ENCODE data around the gene COQ3. TPM values are rescaled to one million over a fixed set of nuclear protein-coding genes. Genes with fewer than 3 reads are reported as not detected.

The COQ3 gene
- total and polyA plus RNA-seq, 2 of the 8 experiments (the other 6 are each of a cell fraction or from before 2014, with no cell fraction given), result 8.4 to 16.2 TPM

Other genes with a start within 250 kb of the COQ3 start
- 25.6 and 29.8 TPM in 2 replicates for gene FAXC, start 44.5 kb downstream of the COQ3 start, total RNA-seq (2021; fragmentation: NEBNext Ultra II Directional; extraction: Animal tissue kit (Norgen Biotek cat#: 25700))
- 13.6 and 23.2 TPM in 2 replicates for gene FAXC, start 44.5 kb downstream of the COQ3 start, polyA plus RNA-seq (2011; rRNA removed)
- 122 and 134 TPM in 2 replicates for gene PNISR, start 31.1 kb upstream of the COQ3 start, total RNA-seq (2021; fragmentation: NEBNext Ultra II Directional; extraction: Animal tissue kit (Norgen Biotek cat#: 25700))
- 40.2 and 41.1 TPM in 2 replicates for gene PNISR, start 31.1 kb upstream of the COQ3 start, polyA plus RNA-seq (2011; rRNA removed)
- gene USP45, start 121.2 kb upstream of the COQ3 start, total RNA-seq (2021; fragmentation: NEBNext Ultra II Directional; extraction: Animal tissue kit (Norgen Biotek cat#: 25700)), result 24.3 and 25.5 TPM in 2 replicates
- gene USP45, start 121.2 kb upstream of the COQ3 start, polyA plus RNA-seq (2011; rRNA removed), result 4.2 and 5.8 TPM in 2 replicates
- 94.5 and 107 TPM in 2 replicates for gene CCNC, start 174.5 kb upstream of the COQ3 start, total RNA-seq (2021; fragmentation: NEBNext Ultra II Directional; extraction: Animal tissue kit (Norgen Biotek cat#: 25700))
- 20.1 and 45.4 TPM in 2 replicates for gene CCNC, start 174.5 kb upstream of the COQ3 start, polyA plus RNA-seq (2011; rRNA removed)
- gene PRDM13, start 212.6 kb upstream of the COQ3 start, total RNA-seq (2021; fragmentation: NEBNext Ultra II Directional; extraction: Animal tissue kit (Norgen Biotek cat#: 25700)), result 0.09 and 0.13 TPM in 2 replicates
- 0.05 and 0.06 TPM in 2 replicates for gene PRDM13, start 212.6 kb upstream of the COQ3 start, polyA plus RNA-seq (2011; rRNA removed)

All from H1 (cell line).